GM19351 (cell line): ENCODE data around the gene CFAP99.

Experiments used
- ATAC-seq: cut with Tn5 transposase; IDR thresholded peaks from one replicate; pipeline ENCODE4 v1.9.1; 2021; ENCODE audit warnings: mild to moderate bottlenecking, moderate library complexity; ENCODE audit not compliant: unreplicated experiment

The CFAP99 gene

GRCh38 chr4:2411786-2412510, 6.8 kb upstream of the CFAP99 start:
- peak; percentile 37 for ATAC-seq

- peak; percentile 30 for ATAC-seq
These were observed 6.2 kb upstream of the CFAP99 start for GRCh38 chr4:2412534-2412884.

GRCh38 chr4:2412885-2413716, 5.7 kb upstream of the CFAP99 start:
- ATAC-seq = peak; percentile 57

- ATAC-seq = no peak
These were observed 4.7 kb upstream of the CFAP99 start for GRCh38 chr4:2413821-2414610.

- no peak for ATAC-seq
These were observed 3.5 kb upstream of the CFAP99 start for GRCh38 chr4:2415213-2415612.

- no peak for ATAC-seq
These were observed 2.7 kb upstream of the CFAP99 start for GRCh38 chr4:2415881-2416563.

- no peak for ATAC-seq
These were observed 2.1 kb upstream of the CFAP99 start for GRCh38 chr4:2416564-2417225.

- no peak for ATAC-seq
These were observed 1.5 kb upstream of the CFAP99 start for GRCh38 chr4:2417226-2417764.

- ATAC-seq = no peak
These were observed 748 bp upstream of the CFAP99 start, which contains the start of gene ZFYVE28 for GRCh38 chr4:2417765-2418649. Gene ZFYVE28, minus strand, starts transcription at chr4:2418645. Its CDS starts 322 bp downstream, at chr4:2418323.

- ATAC-seq = no peak
These were observed 1.1 kb downstream of the CFAP99 start for GRCh38 chr4:2419814-2420213.

- ATAC-seq = no peak
These were observed 3.2 kb downstream of the CFAP99 start for GRCh38 chr4:2421928-2422327.

- no peak for ATAC-seq
These were observed 4.3 kb downstream of the CFAP99 start for GRCh38 chr4:2423066-2423465.

- ATAC-seq = no peak
These were observed 4.9 kb downstream of the CFAP99 start for GRCh38 chr4:2423695-2424094.

GRCh38 chr4:2424581-2424980, 5.8 kb downstream of the CFAP99 start:
- no peak for ATAC-seq

GRCh38 chr4:2425386-2426068, 6.8 kb downstream of the CFAP99 start:
- no peak for ATAC-seq

GRCh38 chr4:2426069-2426397, 7.3 kb downstream of the CFAP99 start:
- ATAC-seq = no peak

- no peak for ATAC-seq
These were observed 8.0 kb downstream of the CFAP99 start for GRCh38 chr4:2426711-2427275.
